T-helper 1 cell (primary cell): ENCODE measurements around the gene EMID1.

Experiments used
- DNase-seq, 5 donors: peaks; one replicate each; pipeline ENCODE4 v3.0.0-alpha.2; 2012 to 2020
- total RNA-seq, 4 donors: gene quantifications; one replicate each; lab custom pipeline; 2026; lab: John Stamatoyannopoulos, UW

The EMID1 gene
- 0 to 0.08 (median 0) reads per million in 4 donors for total RNA-seq

GRCh38 chr22:29205594-29206371 lies at the start of gene EMID1:
Gene EMID1 (plus strand): TSS chr22:29205896. CDS start chr22:29206039, 143 bp downstream.
- DNase-seq = no peak

DNA sequence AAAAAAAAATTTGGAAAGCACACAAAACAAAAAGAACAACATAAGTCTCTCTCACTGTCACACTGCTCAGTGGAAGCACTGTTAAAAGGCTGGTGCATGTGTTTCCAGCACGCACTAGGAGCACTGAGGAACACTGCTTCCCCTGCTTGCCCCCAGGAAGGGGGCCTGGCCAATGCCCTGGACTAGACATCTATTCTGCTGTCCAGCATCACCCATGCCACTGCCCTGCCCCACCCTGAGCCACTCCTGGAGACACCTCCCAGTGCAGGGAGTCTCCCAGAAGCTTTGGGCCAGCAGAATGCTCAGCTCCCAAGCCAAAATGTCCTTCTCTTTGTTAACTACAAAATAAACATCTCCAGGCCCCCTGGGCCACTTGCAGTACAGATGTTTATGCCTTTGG lies 49.7 kb upstream of the EMID1 start:
- no peak for DNase-seq

GRCh38 chr22:29156507-29156906 lies 49.2 kb upstream of the EMID1 start:
- DNase-seq = no peak

GRCh38 chr22:29157759-29158535 lies 47.7 kb upstream of the EMID1 start:
- no peak for DNase-seq

GRCh38 chr22:29158546-29158945 lies 47.1 kb upstream of the EMID1 start:
- DNase-seq = no peak

DNA sequence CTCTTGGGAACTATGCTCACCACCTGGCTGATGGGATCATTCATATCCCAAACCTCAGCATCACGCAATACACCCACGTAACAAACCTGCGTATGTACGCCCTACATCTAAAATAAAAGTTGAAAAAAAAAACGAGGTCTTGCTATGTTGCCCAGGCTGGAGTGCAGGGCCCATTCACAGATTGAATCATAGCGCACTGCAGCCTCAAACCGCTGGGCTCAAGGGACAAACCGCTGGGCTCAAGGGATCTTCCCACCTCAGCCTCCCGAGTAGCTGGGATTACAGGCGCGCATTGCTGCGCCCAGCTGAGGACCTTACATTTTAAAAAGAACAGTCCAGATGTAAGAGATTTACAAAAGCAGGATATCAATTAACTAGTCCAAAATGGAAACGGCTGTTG lies 41.9 kb upstream of the EMID1 start:
- DNase-seq = no peak

- no peak for DNase-seq
Measured at GRCh38 chr22:29165321-29166060, 40.2 kb upstream of the EMID1 start.

DNA sequence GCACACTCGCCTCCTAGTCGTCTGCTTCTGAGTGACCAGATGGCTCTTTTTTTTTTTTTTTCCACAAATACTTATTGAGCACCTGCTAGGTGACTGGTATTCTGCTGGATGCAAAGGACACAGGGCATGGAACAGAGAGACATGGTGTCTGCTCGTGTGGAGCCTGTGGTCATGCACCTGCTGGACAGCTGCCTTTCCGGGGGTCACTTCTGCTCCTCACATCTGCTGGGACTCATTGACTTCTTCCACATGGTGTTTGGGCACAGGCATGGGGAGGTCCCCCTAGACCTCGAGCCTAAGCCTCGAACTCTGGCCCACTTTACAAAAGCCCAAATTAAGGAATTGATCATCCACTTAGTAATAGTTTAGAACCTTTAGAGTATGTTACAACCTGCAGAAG lies 39.5 kb upstream of the EMID1 start:
- no peak for DNase-seq

DNA sequence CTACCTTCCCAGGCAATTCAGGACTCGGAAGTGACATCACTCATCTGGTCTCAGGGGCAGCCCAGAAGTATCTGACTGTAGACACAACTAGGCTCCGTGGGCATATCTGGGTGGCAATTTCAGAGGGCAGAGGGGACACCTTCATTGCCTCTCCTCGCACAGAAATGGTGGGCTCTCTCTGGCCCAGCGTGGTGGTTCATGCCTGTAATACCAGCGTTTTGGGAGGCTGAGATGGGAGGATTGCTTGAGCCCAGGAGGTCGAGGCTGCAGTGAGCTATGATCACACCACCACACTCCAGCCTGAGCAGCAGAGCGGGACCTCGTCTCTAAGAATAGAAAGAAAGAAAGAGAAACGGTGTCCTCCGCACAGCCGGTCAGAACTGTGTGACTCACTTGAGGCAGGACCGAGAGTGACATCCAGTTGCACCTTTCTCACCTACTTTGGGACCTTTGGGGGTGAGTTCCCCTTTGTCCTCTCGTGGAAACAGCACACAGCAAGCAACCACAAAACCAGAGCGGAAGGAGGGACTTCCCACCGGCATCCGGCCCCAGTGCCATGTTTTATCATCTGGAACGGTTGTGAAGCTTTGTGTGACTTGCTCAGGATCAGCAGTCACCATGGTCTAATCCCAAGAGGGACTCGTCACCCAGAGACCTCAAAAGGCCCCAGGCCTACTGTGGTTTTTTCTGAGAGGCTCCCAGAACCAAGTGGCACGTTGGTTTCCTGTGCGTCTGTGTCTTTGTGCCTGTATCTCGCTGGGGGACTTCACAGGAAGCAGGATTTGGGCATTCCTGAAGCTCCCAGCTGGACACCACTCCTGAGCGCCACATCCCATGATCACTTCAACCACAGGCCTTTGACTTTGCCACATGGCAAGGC lies 38.4 kb upstream of the EMID1 start:
- peak in 2 of 5 donors; percentile 3 to 77 for DNase-seq

DNA sequence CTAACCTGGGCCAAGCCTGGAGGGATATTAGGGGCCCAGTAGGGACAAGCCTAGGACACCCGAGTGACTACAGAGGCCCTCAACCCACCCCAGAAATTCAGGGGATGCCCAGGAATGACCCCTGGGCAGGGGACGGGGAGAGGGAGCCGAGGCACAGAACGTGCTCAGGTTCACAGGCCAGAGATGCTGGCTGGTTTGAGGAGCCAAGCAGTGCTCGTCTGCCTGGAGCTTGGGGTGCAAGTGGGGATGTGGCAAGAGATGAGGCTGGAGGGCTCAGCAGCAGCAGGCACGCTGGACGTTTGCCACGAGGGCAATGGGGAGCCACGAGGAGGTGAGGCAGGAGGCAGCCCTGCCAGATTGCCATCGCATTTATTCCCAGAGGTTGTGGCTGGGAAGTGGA lies 34.0 kb upstream of the EMID1 start:
- DNase-seq = no peak

GRCh38 chr22:29172216-29172615 lies 33.5 kb upstream of the EMID1 start:
- DNase-seq = no peak

GRCh38 chr22:29175312-29175835 lies 30.3 kb upstream of the EMID1 start:
- no peak for DNase-seq

DNA sequence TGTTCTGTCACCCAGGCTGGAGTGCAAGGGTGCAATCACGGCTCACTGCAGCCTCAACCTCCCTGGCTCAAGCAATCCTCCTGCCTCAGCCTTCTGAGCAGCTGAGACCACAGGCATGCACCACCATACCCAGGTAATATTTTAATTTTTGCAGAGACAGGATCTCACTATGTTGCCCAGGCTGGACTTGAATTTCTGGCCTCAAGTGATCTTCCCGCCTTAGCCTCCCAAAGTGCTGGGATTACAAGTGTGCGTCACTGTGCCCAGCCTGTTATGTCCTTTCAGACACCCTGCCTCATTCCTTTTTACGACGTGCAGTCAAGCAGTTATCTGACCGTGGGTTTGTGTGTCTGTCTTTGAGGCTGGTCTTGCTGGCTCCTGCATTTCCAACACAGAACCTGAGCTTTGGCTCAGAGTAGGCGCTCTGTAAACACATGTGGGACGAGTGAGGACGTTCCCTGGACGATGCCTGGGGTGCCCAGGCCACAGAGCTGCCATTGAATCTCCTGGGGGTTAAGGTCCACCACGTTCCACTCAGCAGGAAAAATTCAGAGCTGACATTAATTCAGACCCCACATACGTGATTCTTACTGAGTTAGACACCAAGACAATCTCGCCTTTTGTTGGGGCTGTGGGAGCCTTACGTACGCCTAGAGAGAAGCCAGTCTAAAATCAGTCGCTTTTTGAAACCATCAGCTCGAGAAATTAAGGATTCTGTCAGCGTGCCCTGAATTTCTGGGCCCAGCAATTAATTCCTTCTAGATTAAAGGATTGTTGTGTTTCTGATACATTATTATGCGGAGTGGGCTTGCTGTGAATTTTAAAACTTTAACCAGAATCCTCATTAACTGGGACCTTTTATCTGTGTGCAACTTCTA lies 21.5 kb upstream of the EMID1 start:
- DNase-seq = no peak

DNA sequence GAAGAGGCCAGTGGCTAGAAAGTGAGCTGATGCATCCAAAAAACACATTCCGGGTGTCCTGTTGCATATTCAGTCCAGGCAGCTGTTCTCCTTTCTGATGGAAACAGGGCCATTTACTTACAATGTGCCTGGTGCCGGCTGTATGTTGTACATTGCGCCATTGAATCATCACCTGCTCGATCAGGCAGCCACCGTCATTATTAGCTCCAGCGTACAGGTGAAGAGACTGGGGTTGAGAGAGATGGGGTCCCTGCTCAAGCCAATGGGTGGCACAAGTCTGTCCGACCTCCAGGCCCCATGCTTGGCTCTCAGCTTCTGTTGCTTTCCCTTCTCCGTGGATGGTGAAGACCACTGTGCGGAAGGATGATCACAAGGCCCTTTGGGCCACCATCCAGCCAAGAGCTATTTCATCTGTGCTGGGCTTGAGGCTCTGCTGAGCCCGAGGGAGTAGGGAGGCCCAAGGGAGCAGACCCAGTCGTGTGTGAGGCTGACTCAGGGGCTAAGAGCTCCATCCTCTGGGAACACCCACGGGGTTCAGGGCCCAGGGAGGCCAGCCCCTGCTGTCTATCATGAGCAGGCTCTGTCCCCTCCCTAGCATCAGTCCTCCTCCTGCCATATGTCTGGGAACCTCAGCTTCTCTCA lies 20.7 kb upstream of the EMID1 start:
- DNase-seq = no peak

GRCh38 chr22:29186302-29186701 lies 19.4 kb upstream of the EMID1 start:
- no peak for DNase-seq

DNA sequence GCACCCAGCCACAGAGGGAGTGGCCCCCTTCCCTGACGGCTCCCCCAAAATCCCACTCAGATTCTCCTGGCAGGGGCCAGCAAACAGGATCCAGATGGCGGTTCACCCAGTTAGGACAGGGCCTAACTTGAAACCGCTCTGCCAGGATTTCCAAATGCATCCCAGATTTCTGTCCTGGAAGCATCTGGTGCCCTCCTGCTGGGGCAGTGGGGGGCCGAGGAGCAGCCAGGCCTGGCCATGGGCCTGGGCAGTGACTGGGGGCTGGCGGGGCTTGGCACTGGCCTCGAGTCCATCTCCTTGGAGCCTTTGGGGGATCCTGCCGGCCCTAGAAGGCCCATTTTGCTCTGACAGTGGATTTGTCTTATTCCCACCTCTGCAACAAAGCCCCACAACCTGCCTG lies 17.9 kb upstream of the EMID1 start:
- no peak for DNase-seq

DNA sequence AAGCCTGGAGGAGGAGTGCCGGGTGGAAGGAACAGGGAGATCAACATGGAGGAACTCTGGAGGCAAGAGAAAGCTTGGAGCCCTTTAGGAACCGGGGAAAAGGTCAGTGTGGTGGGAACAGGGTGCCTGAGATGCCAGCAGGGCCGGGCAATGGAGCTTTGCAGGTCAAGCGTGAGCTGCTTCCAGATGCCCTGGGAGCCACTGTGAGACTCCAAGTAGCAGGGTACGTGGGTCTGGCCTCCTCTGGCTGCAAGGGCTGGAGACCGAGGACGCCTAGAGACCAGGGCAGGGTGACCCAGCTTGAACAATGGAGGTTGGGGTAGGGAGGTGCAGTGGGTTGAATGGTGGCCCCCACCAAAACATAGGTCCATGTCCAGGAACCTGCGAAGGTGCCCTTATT lies 15.6 kb upstream of the EMID1 start:
- DNase-seq = no peak

DNA sequence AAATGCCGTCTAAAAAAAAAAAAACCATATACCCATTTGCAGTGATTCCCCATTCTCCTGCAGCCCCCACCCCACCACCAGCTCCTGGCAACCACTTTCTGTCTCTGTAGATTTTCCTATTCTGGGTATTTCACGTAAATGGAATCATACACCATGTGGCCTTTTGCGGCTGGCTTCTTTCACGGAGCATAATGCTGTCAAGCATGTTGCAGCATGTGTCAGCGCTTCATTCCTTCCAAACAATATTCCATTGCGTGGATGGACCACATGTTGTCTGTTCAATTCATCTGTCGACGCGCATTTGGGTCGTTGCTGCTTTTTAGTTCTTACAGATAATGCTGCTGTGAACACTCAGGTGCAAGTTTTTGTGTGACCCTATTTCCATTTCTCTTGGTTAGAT lies 14.8 kb upstream of the EMID1 start:
- no peak for DNase-seq

DNA sequence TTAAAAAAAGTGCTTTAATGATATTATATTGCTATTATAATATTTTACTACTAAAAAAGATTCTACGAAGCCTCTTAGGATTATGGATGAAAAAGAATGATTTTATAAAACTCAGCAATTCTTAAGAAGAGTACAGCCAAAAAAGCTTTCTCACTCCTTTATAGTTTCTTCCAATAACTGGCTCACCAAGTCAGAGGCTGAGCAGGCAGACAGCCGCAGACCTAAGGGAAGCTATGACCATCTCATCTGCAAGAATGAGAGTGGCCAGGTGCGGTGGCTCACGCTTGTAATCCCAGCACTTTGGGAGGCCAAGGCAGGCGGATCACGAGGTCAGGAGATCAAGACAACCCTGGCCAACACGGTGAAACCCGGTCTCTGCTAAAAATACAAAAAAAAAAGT lies 12.7 kb upstream of the EMID1 start:
- DNase-seq = no peak

GRCh38 chr22:29194184-29194583 lies 11.5 kb upstream of the EMID1 start:
- no peak for DNase-seq
